OCI-LY3 (cell line): Measurements from ENCODE around the gene SMIM43.
"Not testable (repeated sequence)": the region's sequence is repeated elsewhere in the genome, so short reads cannot be mapped to it uniquely, and the experiment has no call there.

ENCODE experiments used
- H2AFZ ChIP-seq: fragments of 200-600, 300-600 bp; shearing (Covaris generic); 2 replicates; pipeline ENCODE4 v1.6.0; 2014; ENCODE audit warnings: antibody characterized with exemption, low read depth, low read length
- H3K27ac ChIP-seq: fragments of 200-600, 300-600 bp; sonication (generic); 2 replicates; pipeline ENCODE4 v1.5.1; 2014; ENCODE audit warnings: mild to moderate bottlenecking, low read length, moderate library complexity, mixed read lengths
- H3K27me3 ChIP-seq: fragments of 200-600, 300-600 bp; sonication (generic); 2 replicates; pipeline ENCODE4 v1.6.1; 2014; ENCODE audit warnings: low read depth, low read length, mixed read lengths
- H3K36me3 ChIP-seq: fragments of 200-600, 300-600 bp; sonication (generic); replicated peaks from 2 replicates; pipeline ENCODE3; 2014; ENCODE audit warnings: low read depth, low read length, mixed read lengths
- H3K4me1 ChIP-seq: fragments of 300-600, 200-600 bp; sonication (generic); 2 replicates; pipeline ENCODE4 v1.6.1; 2014; ENCODE audit warnings: low read length, mixed read lengths
- H3K4me2 ChIP-seq: fragments of 200-600, 300-600 bp; sonication (generic); 2 replicates; pipeline ENCODE4 v1.6.1; 2014; ENCODE audit warnings: low read length, mixed read lengths
- H3K4me3 ChIP-seq: fragments of 300-600, 200-600 bp; sonication (generic); 2 replicates; pipeline ENCODE4 v1.5.1; 2014; ENCODE audit warnings: antibody characterized with exemption, mild to moderate bottlenecking, low read length, moderate library complexity
- H3K79me2 ChIP-seq: fragments of 300-600, 200-600 bp; shearing (Covaris generic); 2 replicates; pipeline ENCODE4 v1.6.1; 2014; ENCODE audit warnings: mild to moderate bottlenecking, low read length, mixed read lengths
- H3K9ac ChIP-seq: fragments of 300-600, 200-600 bp; shearing (Covaris generic); 2 replicates; pipeline ENCODE4 v1.6.0; 2014; ENCODE audit warnings: mild to moderate bottlenecking, low read length, moderate library complexity
- H3K9me3 ChIP-seq: fragments of 200-600, 300-600 bp; shearing (Covaris generic); 2 replicates; pipeline ENCODE4 v1.6.1; 2014; ENCODE audit warnings: low read length, mixed read lengths; ENCODE audit not compliant: insufficient read depth
- H4K20me1 ChIP-seq: fragments of 200-600, 300-600 bp; sonication (generic); 2 replicates; pipeline ENCODE4 v1.6.1; 2016; ENCODE audit warnings: low read length, mixed read lengths; ENCODE audit not compliant: insufficient read depth
- EZH2phosphoT487 ChIP-seq: fragments of 200-600 bp; shearing (Covaris generic); IDR thresholded peaks from 2 replicates; pipeline ENCODE4 v1.6.1; 2018; ENCODE audit warnings: antibody characterized with exemption, mixed run types, low read depth
- TF ChIP-seq, protein P1 (sequence below): fragments of 200-600, 300-600 bp; sonication (generic); IDR thresholded peaks from 2 replicates; pipeline ENCODE4 v1.5.1; 2014; ENCODE audit warnings: antibody characterized with exemption, low read length, low read depth

Gene SMIM43

DNA sequence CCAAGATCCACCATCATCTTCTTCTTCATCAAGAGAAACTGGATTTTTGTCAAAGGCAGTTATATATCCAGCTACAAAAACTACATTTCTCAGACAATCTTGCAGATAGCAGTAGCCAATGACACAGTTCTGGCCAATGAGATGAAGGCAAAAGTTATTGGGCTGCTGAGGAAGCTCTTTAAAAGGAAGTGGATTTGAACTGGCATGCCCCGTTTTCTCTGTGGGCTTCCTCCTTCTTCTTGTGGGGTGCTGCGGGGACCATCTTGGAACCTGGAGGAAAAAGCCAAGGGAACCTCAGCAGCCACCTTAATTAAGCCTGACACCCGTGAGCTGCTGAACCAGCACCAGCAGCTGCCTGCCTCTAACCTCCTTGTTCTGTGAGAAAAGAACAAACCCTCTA lies 4.8 kb downstream of the SMIM43 start:
- no peaks in the 10 kb centered on the region for H3K79me2 ChIP-seq
- no peak overlapping the region for H3K27ac ChIP-seq
- no peaks in the 10 kb centered on the region for H3K36me3 ChIP-seq
- H3K4me1 ChIP-seq = no peaks in the 10 kb centered on the region
- H3K4me2 ChIP-seq = no peak overlapping the region
- no peaks in the 10 kb centered on the region for H4K20me1 ChIP-seq
- H3K4me3 ChIP-seq = no peak overlapping the region
- peak overlapping the region; percentile 55; the same call in 1 of the 2 replicates for H2AFZ ChIP-seq
- H3K9ac ChIP-seq = no peak overlapping the region
- TF ChIP-seq EZH2phosphoT487 = no peak
- TF ChIP-seq, protein P1, sequence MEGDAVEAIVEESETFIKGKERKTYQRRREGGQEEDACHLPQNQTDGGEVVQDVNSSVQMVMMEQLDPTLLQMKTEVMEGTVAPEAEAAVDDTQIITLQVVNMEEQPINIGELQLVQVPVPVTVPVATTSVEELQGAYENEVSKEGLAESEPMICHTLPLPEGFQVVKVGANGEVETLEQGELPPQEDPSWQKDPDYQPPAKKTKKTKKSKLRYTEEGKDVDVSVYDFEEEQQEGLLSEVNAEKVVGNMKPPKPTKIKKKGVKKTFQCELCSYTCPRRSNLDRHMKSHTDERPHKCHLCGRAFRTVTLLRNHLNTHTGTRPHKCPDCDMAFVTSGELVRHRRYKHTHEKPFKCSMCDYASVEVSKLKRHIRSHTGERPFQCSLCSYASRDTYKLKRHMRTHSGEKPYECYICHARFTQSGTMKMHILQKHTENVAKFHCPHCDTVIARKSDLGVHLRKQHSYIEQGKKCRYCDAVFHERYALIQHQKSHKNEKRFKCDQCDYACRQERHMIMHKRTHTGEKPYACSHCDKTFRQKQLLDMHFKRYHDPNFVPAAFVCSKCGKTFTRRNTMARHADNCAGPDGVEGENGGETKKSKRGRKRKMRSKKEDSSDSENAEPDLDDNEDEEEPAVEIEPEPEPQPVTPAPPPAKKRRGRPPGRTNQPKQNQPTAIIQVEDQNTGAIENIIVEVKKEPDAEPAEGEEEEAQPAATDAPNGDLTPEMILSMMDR = no peak
- H3K9me3 ChIP-seq = no peaks in the 10 kb centered on the region
- H3K27me3 ChIP-seq = peaks cover 4% of the 10 kb centered on the region; the same call in 1 of the 2 replicates

DNA sequence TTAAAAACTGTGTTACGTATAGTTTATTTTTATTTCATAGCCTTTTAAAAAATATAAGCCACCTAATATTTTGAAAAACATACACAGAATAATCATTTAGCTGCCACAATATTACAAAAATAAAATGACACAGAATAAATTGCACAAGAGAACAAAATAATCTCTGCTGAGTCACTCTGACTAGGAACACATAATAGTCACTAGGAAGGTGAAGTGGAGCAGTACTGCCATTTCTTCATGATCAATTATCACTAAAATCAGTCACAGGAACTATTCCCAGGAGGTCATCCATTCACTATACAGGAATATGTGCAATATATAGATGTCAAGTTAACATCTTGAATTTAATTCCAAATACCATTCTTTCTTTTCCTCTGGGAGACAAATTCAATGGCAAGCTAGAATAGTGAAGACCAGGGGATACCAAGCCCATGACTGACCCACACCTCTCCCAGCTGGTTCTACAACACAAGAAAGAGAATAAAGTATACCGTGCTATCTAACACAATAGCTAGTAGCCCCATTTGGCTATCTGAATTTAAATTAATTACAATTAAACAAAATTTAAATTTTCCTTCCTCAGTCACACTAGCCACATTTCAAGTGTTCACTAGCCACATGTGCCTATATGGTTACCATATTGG lies 5.9 kb downstream of the SMIM43 start:
- no peaks in the 10 kb centered on the region for H3K79me2 ChIP-seq
- H3K9me3 ChIP-seq = no peaks in the 10 kb centered on the region
- H3K4me2 ChIP-seq = no peak overlapping the region
- H3K9ac ChIP-seq = no peak overlapping the region
- H4K20me1 ChIP-seq = no peaks in the 10 kb centered on the region
- no peak for TF ChIP-seq EZH2phosphoT487
- TF ChIP-seq, protein P1 = no peak
- no peaks in the 10 kb centered on the region for H3K36me3 ChIP-seq
- H2AFZ ChIP-seq = no peak overlapping the region
- peaks cover 4% of the 10 kb centered on the region; the same call in 1 of the 2 replicates for H3K27me3 ChIP-seq
- H3K4me3 ChIP-seq = no peak overlapping the region
- no peak overlapping the region for H3K27ac ChIP-seq
- H3K4me1 ChIP-seq = no peaks in the 10 kb centered on the region

DNA sequence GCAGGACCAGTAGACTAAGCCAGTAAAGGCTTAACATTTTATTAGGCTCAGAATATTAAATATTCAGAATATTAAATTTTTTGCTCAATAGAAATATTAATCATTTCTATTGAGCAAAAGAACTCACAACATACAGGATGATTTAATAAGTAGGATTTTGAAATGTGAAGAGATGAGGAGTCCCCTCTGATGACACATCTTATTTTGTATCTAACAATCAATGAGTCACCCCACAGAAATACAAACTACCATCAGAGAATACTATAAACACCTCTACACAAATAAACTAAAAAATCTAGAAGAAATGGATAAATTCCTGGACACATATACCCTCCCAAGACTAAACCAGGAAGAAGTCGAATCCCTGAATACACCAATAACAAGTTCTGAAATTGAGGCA lies 12.8 kb downstream of the SMIM43 start:
- not testable (repeated sequence) for H3K36me3 ChIP-seq, H3K79me2 ChIP-seq, H3K27me3 ChIP-seq, H3K4me1 ChIP-seq, H2AFZ ChIP-seq, H3K4me2 ChIP-seq, H3K4me3 ChIP-seq, H3K9me3 ChIP-seq, H4K20me1 ChIP-seq, H3K9ac ChIP-seq, H3K27ac ChIP-seq

DNA sequence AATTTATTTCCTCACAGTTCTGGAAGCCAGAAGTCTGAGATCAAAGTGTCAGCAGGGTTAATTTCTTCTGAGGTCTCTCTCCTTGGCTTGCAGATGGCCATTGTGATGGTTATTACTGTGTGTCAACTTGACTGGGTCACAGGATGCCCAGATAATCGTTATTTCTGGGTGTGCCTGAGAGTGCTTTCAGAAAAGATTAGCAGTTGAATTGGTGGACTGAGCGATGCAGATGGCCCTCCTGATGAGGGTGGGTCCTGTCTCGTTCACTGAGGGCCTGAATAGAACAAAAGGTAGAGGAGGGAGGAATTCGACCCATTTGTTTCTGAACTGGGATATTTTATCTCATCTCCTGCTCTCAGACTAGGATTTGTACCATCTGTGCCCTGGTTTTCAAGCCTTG lies 15.7 kb downstream of the SMIM43 start:
- H3K4me3 ChIP-seq = no peak overlapping the region
- no peaks in the 10 kb centered on the region for H3K79me2 ChIP-seq
- no peaks in the 10 kb centered on the region for H3K27me3 ChIP-seq
- H3K4me1 ChIP-seq = no peaks in the 10 kb centered on the region
- H4K20me1 ChIP-seq = no peaks in the 10 kb centered on the region
- no peak overlapping the region; the same call in 1 of the 2 replicates for H2AFZ ChIP-seq
- H3K36me3 ChIP-seq = no peaks in the 10 kb centered on the region
- H3K27ac ChIP-seq = no peak overlapping the region
- H3K9me3 ChIP-seq = no peaks in the 10 kb centered on the region
- H3K4me2 ChIP-seq = no peak overlapping the region
- TF ChIP-seq EZH2phosphoT487 = no peak
- TF ChIP-seq, protein P1 = no peak
- H3K9ac ChIP-seq = no peak overlapping the region
